CD4-positive, alpha-beta T cell treated with Interleukin-12 subunit alpha and Interleukin-12 subunit beta, for 1 hour (primary cell): ENCODE data around the gene SAYSD1.
"Not testable (repeated sequence)": the region's sequence is repeated elsewhere in the genome, so short reads cannot be mapped to it uniquely, and the experiment has no call there.

Experiments
- DNase-seq: peaks from one replicate; pipeline ENCODE4 v3.0.0-alpha.2; 2020

SAYSD1 gene, protein sequence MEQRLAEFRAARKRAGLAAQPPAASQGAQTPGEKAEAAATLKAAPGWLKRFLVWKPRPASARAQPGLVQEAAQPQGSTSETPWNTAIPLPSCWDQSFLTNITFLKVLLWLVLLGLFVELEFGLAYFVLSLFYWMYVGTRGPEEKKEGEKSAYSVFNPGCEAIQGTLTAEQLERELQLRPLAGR

DNA sequence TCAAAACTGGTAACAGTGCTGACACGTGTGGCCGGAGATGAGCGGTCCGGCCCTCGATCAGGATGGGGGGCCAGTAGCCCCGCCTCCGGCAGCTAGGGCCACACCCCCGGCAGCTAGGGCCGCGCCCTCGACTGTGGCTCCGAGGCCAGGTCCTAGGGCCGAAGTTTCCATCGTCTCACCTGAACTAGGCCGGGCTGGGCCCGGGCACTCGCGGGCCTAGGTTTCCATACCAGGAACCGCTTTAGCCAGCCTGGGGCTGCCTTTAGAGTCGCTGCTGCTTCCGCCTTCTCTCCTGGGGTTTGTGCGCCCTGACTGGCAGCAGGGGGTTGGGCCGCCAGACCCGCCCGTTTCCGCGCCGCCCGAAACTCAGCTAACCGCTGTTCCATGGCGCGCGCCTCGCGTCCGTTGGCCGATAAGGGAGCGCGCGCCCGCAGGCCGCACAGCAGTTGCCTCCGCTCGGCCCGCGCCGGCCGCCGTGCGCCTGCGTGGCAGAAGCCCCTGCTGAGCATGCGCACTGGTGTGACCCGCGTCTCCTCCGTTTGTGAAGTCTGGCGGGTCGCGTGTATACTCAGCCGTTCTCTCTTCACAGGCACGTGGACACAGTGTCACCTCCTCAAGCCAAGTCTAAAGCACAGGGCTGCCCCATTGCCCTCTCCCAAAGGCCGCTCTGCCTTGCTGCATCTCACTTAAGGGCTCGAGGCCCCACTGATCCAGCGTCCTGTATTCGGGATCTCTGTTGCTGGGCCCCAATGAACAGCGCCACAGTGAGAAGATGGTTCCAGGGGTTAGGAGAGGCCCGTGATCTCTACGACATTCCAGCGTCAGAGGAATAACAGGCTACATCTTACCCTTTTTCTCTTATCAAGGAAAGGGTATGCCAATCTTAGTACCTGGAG lies at the start of gene SAYSD1:
Gene SAYSD1 (minus strand): TSS at position 483 of the 896 bp plus-strand sequence. CDS start 97 bp downstream, at position 386.
- DNase-seq: peak; percentile 93

DNA sequence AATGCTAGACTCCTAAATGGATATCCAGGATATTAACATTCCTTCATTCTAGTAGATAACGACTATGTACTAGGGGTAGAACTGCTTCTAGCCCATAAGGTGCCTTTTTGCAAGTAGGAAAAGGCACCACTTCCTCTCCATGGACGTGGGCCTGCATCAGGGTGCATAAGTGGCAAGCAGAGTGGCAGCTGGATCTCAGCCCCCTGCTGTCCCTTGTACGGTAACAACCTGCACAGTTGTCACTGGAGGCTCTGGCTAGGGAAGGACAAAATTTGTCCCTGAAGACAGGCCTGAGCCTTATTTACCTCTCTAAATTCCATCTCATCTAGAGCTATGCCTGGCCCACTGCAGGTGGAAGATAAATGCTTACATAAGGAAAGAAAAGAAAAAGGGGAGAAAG lies 42.5 kb upstream of the SAYSD1 start:
- no peak for DNase-seq

DNA sequence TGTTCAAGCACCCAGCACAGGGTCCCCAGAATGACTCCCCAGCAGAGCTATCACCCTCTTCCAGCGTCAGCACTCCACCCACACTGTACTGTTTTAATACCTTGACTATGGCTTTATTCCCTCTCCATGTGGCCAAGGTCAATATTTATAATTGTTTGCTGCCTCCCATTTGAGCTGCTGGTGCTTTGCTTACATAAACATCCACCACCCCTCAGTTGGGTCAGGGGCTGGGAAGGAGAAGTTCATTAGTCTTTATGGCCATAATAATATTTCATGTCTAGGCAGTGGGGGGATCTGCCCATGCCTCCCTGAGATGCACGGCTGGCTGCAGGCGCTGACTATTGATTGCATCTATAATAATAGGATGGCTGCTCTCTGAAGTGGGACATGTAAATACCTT lies 41.8 kb upstream of the SAYSD1 start:
- DNase-seq: no peak

DNA sequence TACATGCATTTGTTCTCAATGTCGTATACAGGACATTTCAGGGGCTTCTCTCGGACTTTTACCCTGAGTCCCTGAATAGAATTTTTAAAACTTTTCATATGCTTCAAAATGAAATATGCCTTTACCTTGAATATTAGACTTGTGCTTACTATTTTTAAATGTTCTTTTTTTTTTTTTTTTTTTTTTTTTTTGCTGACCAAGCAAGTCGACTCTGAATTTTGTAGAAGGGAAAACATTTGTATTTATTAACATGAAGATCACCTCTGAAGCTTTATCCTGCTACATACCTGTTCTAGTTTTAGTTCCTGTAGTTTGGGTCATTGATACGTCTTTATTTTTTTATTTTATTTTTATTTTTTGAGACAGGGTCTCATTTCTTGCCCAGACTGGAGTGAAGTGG lies 39.7 kb upstream of the SAYSD1 start:
- no peak for DNase-seq

DNA sequence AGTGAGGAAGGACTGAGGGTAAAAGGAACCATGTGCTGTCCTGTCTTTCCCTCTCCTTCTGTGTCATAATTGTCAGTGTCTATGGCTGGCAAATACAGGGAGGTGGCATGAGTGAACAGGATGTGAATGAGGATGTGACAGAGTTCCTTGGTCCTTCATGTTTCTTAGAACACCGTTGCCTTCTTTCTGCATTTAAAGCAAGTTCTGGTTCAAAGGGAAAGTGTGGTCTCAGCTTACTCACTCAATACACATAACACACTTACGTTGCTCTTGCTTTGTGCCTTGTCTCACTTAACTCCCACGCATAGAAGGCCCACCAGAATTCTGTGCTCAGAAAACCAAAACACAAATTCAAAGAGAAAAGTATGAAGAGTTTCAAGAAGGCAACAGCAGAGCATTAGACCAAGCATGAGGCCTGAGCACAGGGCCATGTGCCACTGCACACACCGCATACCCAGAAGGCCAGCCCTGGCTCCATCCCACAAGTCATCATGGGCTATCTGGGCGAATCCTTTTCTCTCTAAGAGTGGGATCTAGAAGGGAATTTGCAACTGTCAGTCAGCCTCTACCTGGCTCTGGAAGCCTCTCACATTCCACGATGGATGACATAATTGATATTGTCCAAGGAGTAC lies 38.9 kb upstream of the SAYSD1 start:
- DNase-seq: no peak

DNA sequence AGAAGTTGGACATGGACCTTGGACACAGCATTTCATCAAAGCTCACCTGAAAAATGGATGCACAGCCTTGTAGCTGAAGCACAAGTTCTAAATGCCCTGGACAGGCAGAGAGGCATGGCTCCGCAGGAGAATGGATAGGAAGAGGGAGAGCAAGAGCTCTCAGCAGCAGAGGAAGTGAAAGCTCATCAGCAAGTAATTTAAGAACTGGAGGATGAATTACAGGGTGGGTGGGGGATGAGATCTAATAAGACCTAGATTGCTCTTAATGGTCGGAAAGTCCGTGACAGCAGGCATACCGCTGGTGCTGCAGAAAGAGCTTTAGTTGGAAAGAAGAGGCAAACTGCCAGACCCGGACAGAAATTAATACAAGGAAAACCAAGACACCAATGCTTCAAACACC lies 37.3 kb upstream of the SAYSD1 start:
- no peak for DNase-seq

DNA sequence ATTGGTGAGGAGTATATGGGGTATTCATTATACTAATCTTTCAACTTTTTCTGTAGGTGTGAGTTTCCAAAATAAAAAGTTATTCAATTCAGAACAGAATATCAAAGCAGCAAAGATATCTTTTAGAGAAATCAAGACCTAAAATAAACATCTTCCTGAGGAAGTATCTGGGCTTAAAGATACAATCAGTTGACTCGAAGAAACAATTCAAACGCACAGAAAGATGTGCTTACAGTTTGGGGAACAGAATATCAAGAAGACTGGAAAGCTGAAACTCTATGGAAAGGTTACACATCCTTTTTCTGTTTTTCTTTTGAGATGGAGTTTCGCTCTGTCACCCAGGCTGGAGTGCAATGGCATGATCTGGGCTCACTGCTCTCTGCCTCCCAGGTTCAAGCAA lies 36.2 kb upstream of the SAYSD1 start:
- DNase-seq: no peak

DNA sequence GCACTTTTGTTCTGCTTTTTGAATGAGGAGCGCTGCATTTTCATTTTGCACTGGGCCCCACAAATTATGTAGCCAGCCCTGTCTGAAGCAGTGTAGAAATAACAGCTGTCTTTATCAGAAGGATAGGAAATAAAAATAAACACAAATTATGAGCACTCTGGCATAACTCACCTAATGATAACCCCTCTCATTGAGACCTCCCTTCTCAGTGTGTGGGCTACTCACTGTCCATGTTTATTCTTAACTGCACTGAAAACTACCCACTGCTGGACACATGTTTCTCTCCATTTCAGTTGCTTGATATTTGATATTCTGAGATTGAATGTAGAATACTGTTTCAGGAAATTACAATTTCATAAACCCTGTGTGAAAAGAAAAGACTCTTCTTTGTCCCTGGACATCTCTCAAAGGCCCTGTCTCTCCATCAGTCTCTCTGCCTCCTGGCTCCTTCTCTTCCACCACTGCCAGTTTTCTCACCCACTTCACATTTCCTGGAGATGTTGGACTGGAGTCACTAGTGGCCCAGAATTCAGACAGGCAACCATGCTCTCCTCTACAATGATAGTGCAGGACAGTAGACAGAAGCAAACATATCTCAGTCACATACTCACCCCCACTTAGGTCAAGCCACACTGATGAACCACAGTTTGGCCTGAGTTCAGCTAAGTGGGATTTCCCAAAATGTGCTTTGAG lies 29.6 kb upstream of the SAYSD1 start:
- DNase-seq: no peak

DNA sequence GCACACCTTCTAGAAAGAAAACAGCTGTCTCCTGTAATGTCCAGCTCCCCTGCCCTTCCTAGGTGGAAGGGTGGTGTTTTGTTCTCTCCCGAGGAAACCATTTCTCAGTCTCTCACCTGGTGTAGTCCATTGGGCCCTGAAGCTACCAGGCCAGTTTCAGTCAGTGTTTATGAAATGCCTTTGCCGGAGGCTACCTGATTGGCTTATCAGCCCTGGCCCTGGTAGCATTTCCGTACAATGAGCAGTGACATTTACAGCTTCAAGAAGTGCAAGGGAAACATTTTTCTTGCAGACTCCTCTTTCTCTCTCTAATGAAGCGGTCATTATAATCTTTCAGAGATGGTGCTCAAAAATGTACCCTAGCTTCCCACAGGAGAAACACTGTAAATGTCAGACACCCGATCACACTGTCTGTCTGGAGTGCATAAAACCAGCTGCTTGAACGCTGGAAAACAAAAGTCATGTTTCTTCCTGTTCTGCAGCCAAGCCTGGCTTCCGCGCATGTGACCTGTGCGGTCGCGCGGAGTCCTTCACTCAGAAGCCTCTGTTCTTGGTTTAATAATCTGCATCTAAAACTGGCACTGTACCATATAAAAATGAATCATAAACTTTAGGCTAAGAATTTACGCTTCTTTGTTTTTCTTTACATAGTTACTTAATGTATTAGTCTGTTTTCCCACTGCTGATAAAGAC lies 28.4 kb upstream of the SAYSD1 start:
- DNase-seq: no peak

DNA sequence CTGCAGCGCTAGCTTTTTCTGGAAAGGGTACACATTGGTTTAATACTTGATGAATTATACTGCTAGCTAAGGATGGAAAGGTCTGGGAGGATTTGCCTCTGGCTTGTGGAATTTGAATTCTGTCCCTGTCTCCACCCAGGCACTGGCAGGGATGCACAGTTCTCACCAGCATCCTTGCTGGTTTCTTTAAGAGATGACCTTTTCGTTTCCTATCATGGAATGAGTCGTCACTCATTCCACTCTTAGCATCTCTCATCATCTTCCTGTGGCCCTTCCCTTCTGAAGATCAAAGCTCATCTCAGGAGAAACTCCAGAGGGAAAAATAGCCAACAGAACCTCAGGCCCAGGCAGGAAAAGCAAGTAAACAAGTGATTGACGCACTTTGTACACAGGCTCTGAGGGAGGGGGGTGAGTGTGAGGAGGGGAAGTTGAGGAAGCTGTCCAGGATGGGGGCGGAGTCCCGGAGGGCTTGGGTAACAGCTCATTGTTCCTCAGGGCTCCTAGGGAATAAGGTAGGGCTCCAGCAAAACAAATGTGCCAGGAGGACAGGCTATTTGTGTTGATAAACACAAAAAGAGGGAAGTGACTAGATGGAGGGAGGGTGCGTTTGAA lies 25.7 kb upstream of the SAYSD1 start:
- DNase-seq: no peak

DNA sequence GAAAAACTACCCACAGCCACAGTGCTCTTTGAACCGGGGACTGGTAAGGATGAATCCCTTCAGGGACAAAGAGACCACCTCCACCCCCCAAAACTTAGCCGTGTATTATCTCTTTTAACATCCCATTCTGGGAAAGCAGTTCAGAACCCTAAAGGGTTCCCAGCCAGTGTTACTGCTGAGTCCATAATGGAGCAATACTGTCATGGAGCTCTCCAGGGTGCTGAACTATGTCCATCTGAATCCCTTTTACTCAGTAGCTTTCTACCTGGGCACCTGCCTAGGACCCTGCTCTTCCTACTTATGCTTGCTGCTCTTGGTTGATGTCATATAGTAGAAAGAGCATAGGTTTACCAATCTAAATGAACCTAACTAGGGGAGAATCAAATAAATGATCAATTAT lies 22.3 kb upstream of the SAYSD1 start:
- DNase-seq: peak; percentile 22

DNA sequence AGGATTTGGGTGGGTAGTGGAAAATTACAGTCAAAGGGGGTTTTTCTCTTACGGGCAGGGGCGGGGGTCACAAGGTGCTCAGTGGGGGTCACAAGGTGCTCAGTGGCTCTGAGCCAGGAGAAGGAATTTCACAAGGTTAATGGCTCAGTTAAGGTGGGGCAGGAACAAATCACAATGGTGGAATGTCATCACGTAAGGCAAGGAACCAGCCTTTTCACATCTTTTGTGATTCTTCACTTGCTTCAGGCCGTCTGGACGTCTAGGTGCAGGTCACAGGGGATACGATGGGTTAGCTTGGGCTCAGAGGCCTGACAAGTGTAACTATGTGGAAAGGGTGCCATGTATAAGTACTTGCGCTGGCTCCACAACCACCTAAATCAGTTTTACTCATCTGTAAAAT lies 21.2 kb upstream of the SAYSD1 start:
- DNase-seq: not testable (repeated sequence)

DNA sequence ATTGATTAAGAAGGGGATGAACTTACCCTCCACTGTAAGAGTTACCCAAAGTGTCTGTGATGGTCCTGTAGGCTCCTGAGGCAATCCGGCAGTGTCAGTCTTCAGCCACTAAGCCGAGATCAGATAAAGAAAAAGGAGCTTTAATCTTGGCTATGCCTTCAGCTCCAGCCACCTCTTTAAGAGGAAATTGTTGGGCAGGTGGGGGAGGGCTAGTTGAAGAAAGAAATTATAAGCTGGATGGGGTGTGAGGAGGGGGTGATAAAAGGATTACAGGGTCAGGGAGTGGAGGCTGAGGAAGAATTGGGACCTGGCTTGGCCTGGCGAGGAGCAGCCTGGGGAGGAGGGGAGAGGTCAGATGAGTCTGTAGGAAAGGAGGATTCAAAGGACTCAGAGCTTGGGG lies 19.8 kb upstream of the SAYSD1 start:
- DNase-seq: not testable (repeated sequence)

DNA sequence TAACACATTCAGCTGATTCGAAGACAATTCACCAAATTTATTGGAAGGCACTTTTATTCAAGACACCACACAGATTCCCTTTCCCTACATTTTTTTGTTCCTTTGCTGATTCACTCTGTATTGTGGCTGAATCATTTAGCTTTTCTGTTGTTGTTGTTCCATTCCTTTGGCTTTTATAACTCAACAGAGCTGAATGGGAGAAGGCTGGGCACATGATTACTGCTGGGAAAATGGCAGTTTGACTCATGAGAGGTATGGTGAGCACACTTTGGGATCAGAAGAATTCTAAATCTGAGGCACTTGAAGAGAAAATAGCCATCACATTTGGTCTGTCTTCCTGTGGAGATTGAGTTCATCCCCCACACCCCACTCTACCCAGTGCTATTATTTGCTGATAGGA lies 15.7 kb upstream of the SAYSD1 start:
- DNase-seq: no peak

DNA sequence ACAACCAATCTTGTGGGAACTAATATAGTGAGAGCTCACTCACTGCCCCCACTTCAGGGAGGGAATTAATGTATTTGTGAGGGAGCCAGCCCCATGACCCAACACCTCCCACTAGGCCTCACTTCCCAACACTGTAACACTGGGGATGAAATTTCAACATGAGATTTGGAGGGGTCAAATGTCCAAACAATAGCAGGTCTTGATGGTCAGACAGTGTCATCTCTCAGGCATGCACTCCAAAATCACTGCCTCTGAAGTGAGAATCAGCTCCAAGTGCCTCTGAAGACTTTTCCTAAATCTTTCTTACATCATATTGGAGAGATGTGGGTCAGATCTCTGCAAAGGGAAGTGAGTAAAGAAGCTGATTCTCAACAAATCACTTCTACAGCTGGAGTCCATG lies 13.8 kb upstream of the SAYSD1 start:
- no peak for DNase-seq

DNA sequence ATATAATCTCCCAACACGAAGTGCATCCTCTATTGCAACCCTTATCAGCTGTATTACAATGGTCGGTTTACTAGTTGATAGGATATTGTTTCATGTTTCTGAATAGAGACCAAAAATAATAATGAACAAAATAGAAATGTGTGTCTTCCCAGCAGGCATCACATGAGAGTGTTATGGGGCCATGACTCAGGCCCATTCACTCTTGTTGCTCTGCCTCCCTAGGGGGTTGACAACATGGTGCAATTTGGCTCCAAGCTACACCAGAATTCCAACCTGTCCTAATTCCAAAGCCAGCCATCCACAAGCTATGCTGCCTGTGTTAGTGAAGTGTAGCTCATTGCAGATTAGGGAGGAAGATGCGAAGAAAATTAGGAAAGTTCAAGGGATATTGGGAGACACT lies 13.1 kb upstream of the SAYSD1 start:
- DNase-seq: no peak

DNA sequence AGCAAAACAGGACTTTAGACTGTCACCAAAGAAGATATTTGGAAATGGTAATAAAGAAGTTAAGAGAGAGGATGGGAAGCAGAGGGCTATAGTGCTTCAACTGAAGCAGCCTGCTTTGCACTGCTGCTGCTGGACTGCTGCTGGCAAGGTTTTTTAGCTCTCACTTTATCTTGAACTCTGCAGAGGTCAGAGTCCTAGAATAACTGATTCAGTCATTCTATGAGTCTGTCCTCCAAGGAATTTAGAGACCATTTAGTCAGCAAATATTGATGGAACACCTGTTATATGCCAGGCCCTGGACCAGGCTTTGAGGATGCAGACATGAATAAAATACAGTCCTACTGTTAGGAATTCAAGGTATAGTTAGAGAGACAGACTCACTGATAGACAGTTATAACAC lies 9.1 kb upstream of the SAYSD1 start:
- DNase-seq: no peak

DNA sequence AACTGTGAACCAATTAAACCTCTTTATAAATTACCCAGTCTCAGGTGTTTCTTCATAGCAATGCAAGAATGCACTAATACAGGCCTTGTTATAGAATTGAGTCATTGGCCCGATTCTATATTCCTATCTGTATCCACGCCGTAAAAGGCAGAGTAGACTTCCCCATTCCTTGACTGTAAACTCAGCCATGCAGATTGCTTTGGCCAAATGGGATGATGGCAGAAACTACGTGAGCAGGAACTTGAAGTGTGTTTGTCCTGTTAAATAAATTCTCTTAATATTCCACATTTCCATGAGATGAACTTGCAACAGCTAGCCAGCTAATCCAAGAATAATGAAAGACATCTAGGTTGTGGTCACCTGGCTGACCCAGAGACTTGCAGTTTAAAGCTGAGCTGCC lies 3.9 kb upstream of the SAYSD1 start:
- DNase-seq: no peak

DNA sequence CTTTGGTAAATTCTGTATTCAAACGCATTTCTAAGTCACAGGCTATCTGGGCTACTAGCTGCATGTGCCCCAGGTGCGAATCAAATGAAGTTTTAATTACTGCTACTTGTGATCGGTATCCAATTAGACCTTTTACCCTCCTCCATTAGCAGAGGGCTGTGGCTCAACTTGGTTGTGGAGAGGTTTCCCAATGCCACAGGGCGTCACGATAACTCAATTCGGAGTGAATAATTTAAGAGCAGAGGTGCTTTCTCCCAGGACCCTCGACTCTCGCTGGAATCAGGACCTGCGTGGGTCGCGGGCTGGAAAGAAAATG lies 640 bp downstream of the SAYSD1 start:
- no peak for DNase-seq

DNA sequence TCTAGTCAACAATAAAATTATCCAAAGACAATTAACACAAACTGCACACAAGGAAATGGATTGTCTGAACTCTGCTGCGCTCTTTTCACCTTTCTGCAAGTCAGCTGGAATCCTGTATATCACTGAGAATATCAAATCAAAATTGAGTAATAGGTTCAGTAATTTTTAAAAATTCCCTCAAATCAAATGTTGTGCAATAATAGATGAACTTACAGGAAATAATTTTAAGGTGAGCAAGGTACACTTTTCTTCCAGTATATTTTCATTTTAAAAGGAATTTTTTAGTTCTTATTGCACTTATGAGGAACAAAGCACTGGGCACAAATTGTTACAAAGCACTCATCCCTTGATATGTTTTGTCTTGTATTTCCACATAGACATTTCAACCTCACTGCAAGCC lies 1.2 kb downstream of the SAYSD1 start:
- DNase-seq: no peak

DNA sequence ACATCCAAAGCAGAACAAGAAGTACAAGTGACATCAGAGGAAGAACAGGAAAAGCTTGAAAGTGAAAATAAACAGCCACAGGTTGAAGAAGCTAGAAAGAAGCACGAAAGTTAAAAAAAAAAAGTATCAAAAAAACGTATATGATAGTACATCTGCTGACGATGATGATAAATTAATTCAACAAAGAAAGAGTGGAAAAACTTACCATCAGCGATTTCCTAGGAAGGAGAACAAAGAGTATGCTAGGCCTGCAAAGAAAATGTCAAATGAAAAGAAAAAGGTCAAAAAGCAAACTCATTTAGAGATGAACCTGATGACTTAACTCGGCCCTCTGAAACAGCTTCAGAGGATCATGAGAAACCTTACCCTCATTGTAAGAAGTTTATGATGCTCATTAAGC lies 3.7 kb downstream of the SAYSD1 start:
- no peak for DNase-seq

DNA sequence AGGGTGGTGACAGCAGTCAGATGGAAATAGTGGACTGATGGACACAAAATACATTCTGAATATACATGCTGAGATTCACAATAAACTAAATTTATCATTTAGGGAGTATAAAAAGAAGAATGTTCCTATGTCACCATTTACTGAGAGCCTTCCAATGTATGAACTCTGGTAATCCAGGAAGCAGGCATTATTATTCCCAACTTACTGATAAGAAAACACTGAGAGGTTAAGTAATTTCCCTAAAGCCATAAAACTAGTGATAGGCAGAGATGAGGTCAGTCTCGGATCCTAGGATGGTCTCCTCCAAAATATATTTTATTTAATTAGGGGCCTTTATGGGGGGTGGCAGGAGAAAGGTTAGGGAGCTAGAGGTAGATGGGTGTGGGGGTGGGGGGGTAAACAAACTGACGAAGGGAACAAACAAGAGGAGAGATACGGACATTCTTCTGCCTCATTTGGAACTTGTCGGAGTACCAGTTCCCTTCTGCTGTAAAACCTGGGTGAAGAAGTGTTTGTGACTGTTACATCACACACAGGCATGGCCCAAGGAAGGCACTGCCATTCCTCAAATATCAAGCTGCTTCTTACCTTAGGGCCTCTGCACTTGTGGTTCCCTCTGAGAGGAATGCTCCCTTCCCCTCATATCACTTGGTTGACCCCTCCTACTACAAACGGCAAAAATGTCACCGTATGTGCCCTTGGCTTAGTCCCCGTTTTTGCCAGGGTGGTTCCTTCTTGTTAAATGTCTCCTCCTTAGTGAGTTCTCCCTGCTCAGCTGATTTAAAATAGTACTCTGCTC lies 6.7 kb downstream of the SAYSD1 start:
- DNase-seq: no peak
